DMS 273 (cell line): Measurements from ENCODE around the gene HSD11B1L.

Experiments
- DNase-seq: peaks from one replicate; lab custom pipeline; 2025; ENCODE audit not compliant: unreplicated experiment; lab: John Stamatoyannopoulos, UW

The HSD11B1L gene

GRCh38 chr19:5666921-5667610 lies 13.8 kb upstream of the HSD11B1L start:
- no peak for DNase-seq

GRCh38 chr19:5667751-5668271 lies 13.0 kb upstream of the HSD11B1L start:
- DNase-seq, result no peak

- DNase-seq, result no peak
Observed at GRCh38 chr19:5669212-5669611, 11.6 kb upstream of the HSD11B1L start.

- DNase-seq, result no peak
Observed at GRCh38 chr19:5671600-5671999, 9.2 kb upstream of the HSD11B1L start.

- no peak for DNase-seq
Observed at GRCh38 chr19:5672708-5673459, 7.9 kb upstream of the HSD11B1L start.

GRCh38 chr19:5673752-5674151 lies 7.1 kb upstream of the HSD11B1L start:
- no peak for DNase-seq

GRCh38 chr19:5674714-5675113 lies 6.1 kb upstream of the HSD11B1L start:
- DNase-seq, result peak; percentile 73

GRCh38 chr19:5676105-5676771 lies 4.6 kb upstream of the HSD11B1L start:
- peak; percentile 54 for DNase-seq

- DNase-seq, result no peak
Observed at GRCh38 chr19:5676772-5677105, 4.1 kb upstream of the HSD11B1L start.

GRCh38 chr19:5677136-5677535 lies 3.7 kb upstream of the HSD11B1L start:
- DNase-seq, result no peak

GRCh38 chr19:5677580-5677979 lies 3.2 kb upstream of the HSD11B1L start:
- no peak for DNase-seq

GRCh38 chr19:5678071-5678718 lies 2.6 kb upstream of the HSD11B1L start:
- no peak for DNase-seq

GRCh38 chr19:5679289-5680083 lies 1.3 kb upstream of the HSD11B1L start:
- DNase-seq, result no peak

- peak; percentile 74 for DNase-seq
Observed at GRCh38 chr19:5680084-5680436, 767 bp upstream of the HSD11B1L start.

- DNase-seq, result peak; percentile 64
Observed at GRCh38 chr19:5681391-5682106, 722 bp downstream of the HSD11B1L start.

GRCh38 chr19:5682107-5682482 lies 1.3 kb downstream of the HSD11B1L start:
- DNase-seq, result no peak

- DNase-seq, result no peak
Observed at GRCh38 chr19:5683177-5683886, 2.5 kb downstream of the HSD11B1L start.

- DNase-seq, result no peak
Observed at GRCh38 chr19:5684694-5685430, 4.0 kb downstream of the HSD11B1L start.

- no peak for DNase-seq
Observed at GRCh38 chr19:5686326-5686646, 5.5 kb downstream of the HSD11B1L start.
